Thymus (tissue), 2 donors: ENCODE results near the gene TACR1. TPM values are rescaled to one million over a fixed set of nuclear protein-coding genes. Genes with fewer than 3 reads are reported as not detected.

Experiments
- polyA plus RNA-seq: library from polyadenylated mRNA; stranded (reverse); fragments of 200-250 nt; gene quantifications from one replicate; pipeline ENCODE4 v1.2.3, GENCODE V29; 2013
- total RNA-seq: library from RNA; stranded (reverse); fragments of 120-200 nt; gene quantifications from one replicate; pipeline ENCODE4 v1.2.4, GENCODE V29; 2013
- donor health status: healthy.

Gene TACR1
- total and polyA plus RNA-seq, 2 donors: 0.24 to 1.0 TPM

Other genes starting within 250 kb of the TACR1 start
- 44.4 TPM for gene POLE4, start 240.9 kb downstream of the TACR1 start, total RNA-seq
- gene POLE4, start 240.9 kb downstream of the TACR1 start, polyA plus RNA-seq: 61.0 TPM